Loucy (cell line): ENCODE measurements around the gene MYMK.

ENCODE experiments used
- H2AFZ ChIP-seq: fragments of 200-600 bp; sonication (generic); 2 replicates; pipeline ENCODE4 v1.6.0; 2016; ENCODE audit warnings: antibody characterized with exemption, mild to moderate bottlenecking, low read length, moderate library complexity
- H3F3A ChIP-seq: fragments of 200-600 bp; 2 replicates; pipeline ENCODE4 v1.6.0; 2016; ENCODE audit warnings: antibody characterized with exemption, low read depth, mild to moderate bottlenecking
- H3K27me3 ChIP-seq: fragments of 200-600 bp; sonication (generic); 2 replicates; pipeline ENCODE4 v1.6.1; 2014; ENCODE audit warnings: low read length, mild to moderate bottlenecking; ENCODE audit not compliant: insufficient read depth, poor library complexity, severe bottlenecking
- H3K36me3 ChIP-seq: fragments of 200-600 bp; sonication (generic); 2 replicates; pipeline ENCODE4 v1.6.1; 2016; ENCODE audit warnings: low read length; ENCODE audit not compliant: insufficient read depth
- H3K4me1 ChIP-seq: fragments of 200-600 bp; sonication (generic); 2 replicates; pipeline ENCODE4 v1.5.1; 2014; ENCODE audit warnings: low read length, mild to moderate bottlenecking; ENCODE audit not compliant: insufficient read depth, poor library complexity, severe bottlenecking
- H3K4me2 ChIP-seq: fragments of 200-600 bp; sonication (generic); 2 replicates; pipeline ENCODE4 v1.6.0; 2014; ENCODE audit warnings: antibody characterized with exemption, low read length, low read depth, mild to moderate bottlenecking; ENCODE audit not compliant: poor library complexity, severe bottlenecking
- H3K4me3 ChIP-seq: fragments of 200-600 bp; sonication (generic); 2 replicates; pipeline ENCODE4 v1.5.1; 2014; ENCODE audit warnings: low read length, mild to moderate bottlenecking, mixed read lengths; ENCODE audit not compliant: poor library complexity, severe bottlenecking
- H3K79me2 ChIP-seq: fragments of 200-600 bp; sonication (generic); 2 replicates; pipeline ENCODE4 v1.6.1; 2014; ENCODE audit warnings: low read length; ENCODE audit not compliant: insufficient read depth
- H3K9ac ChIP-seq: fragments of 200-600 bp; sonication (generic); 2 replicates; pipeline ENCODE4 v1.6.0; 2014; ENCODE audit warnings: mild to moderate bottlenecking, low read depth, low read length, moderate library complexity; ENCODE audit not compliant: poor library complexity, severe bottlenecking
- H3K9me2 ChIP-seq: fragments of 200-600 bp; sonication (generic); replicated peaks from 2 replicates; pipeline ENCODE4 v1.6.1; 2016; ENCODE audit warnings: low read depth, low read length, mixed read lengths
- H3K9me3 ChIP-seq: fragments of 200-600 bp; sonication (generic); 2 replicates; pipeline ENCODE4 v1.6.1; 2014; ENCODE audit warnings: mild to moderate bottlenecking, antibody characterized with exemption, low read length, low read depth; ENCODE audit not compliant: insufficient read depth
- H4K20me1 ChIP-seq: fragments of 200-600 bp; sonication (generic); 2 replicates; pipeline ENCODE4 v1.6.0; 2014; ENCODE audit warnings: antibody characterized with exemption, low read length, mild to moderate bottlenecking; ENCODE audit not compliant: insufficient read depth, poor library complexity, severe bottlenecking
- CTCF ChIP-seq: fragments of 200-600 bp; sonication (generic); conservative IDR thresholded peaks from 2 replicates; pipeline ENCODE4 v1.5.1; 2014; ENCODE audit warnings: mild to moderate bottlenecking, antibody characterized with exemption, low read length
- EZH2phosphoT487 ChIP-seq: fragments of 200-600 bp; IDR thresholded peaks from 2 replicates; pipeline ENCODE4 v1.6.1; 2018; ENCODE audit warnings: antibody characterized with exemption, mild to moderate bottlenecking, moderate library complexity, borderline replicate concordance

The MYMK gene

GRCh38 chr9:133517711-133518110 is 7.0 kb downstream of the MYMK start:
- Histone ChIP-seq H4K20me1 (no peaks in the 10 kb centered on the region), H2AFZ (no peak overlapping the region), H3K4me2 (no peak overlapping the region), H3K9ac (no peak overlapping the region), H3K4me3 (no peak overlapping the region), H3K36me3 (no peaks in the 10 kb centered on the region), H3K9me3 (no peaks in the 10 kb centered on the region), H3K4me1 (peaks cover 25% of the 10 kb centered on the region), H3F3A (no peaks in the 10 kb centered on the region), H3K27me3 (no peaks in the 10 kb centered on the region), H3K79me2 (no peaks in the 10 kb centered on the region), H3K9me2 (no peaks in the 10 kb centered on the region)
- TF ChIP-seq EZH2phosphoT487 (no peak), CTCF (no peak)

DNA sequence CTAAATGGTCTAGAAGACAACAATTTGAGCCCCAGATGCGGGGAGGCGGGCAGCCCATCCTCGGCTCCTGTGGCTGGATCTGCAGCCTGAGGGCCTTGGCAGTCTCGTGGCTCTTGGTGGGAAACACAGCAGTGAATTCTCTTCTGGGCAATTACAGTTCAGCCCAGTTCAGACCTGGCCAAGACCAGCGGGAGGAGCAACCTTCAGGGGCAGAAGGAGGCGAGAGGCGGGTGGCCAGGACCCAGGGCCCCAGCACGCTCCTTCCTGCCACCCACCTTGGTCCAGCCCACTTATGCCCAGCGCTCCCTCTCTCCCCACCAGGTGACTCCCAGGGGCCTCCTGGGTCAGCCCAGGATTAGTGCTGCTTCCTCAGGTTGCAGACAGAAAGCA is 7.8 kb downstream of the MYMK start:
- Histone ChIP-seq H3K4me1 (peaks cover 17% of the 10 kb centered on the region), H3K9ac (no peak overlapping the region), H3K9me3 (no peaks in the 10 kb centered on the region), H3K36me3 (no peaks in the 10 kb centered on the region), H2AFZ (no peak overlapping the region), H4K20me1 (no peaks in the 10 kb centered on the region), H3K4me2 (no peak overlapping the region), H3K27me3 (no peaks in the 10 kb centered on the region), H3K79me2 (no peaks in the 10 kb centered on the region), H3F3A (no peaks in the 10 kb centered on the region), H3K4me3 (no peak overlapping the region), H3K9me2 (no peaks in the 10 kb centered on the region)
- TF ChIP-seq CTCF (no peak), EZH2phosphoT487 (no peak)

GRCh38 chr9:133516256-133516960 is 8.4 kb downstream of the MYMK start:
- Histone ChIP-seq H3K27me3 (no peaks in the 10 kb centered on the region), H3F3A (no peaks in the 10 kb centered on the region), H3K79me2 (no peaks in the 10 kb centered on the region), H3K4me3 (no peak overlapping the region), H3K4me1 (peaks cover 12% of the 10 kb centered on the region), H3K4me2 (no peak overlapping the region), H3K9me3 (no peaks in the 10 kb centered on the region), H3K9ac (no peak overlapping the region), H3K36me3 (no peaks in the 10 kb centered on the region), H2AFZ (no peak overlapping the region), H4K20me1 (no peaks in the 10 kb centered on the region), H3K9me2 (no peaks in the 10 kb centered on the region)
- no peak for TF ChIP-seq EZH2phosphoT487
